H1 (cell line): ENCODE results near the gene COX19. TPM values are rescaled to one million over a fixed set of nuclear protein-coding genes. Genes with fewer than 3 reads are reported as not detected.
A peak's percentile ranks its signal among the peaks of the same experiment; 100 is the strongest.

Experiments used
- CTCF ChIA-PET: fragments of 300-600 bp; sonication (Branson Sonifier 250); formaldehyde crosslinking; loops from one replicate; lab custom pipeline; 2021; ENCODE audit not compliant: partially characterized antibody; lab: Charles Lee
- POLR2A ChIA-PET: fragments of 300-600 bp; sonication (Branson Sonifier 250); formaldehyde crosslinking; loops from one replicate; lab custom pipeline; 2021; ENCODE audit warnings: inconsistent platforms; ENCODE audit not compliant: partially characterized antibody; lab: Charles Lee
- DNase-seq, 2 experiments: peaks; one replicate each; pipeline versions ENCODE4 v3.0.0 to v3.0.0-alpha.2; 2010 to 2022; ENCODE audit warnings: low spot score in 2 of 2, low read depth in 1 of 2, mixed read lengths in 1 of 2
- FAIRE-seq: peaks from 2 replicates; lab custom pipeline; 2011; peaks lifted over from hg19 to GRCh38; lab: Jason Lieb, UNC
- H2AFZ ChIP-seq: 2 replicates; pipeline ENCODE4 v1.8.1; 2012; ENCODE audit warnings: low read length, inconsistent platforms
- H2AK5ac ChIP-seq: 2 replicates; pipeline ENCODE4 v1.6.1; 2013; ENCODE audit warnings: low read depth, low read length
- H2BK120ac ChIP-seq: replicated peaks from 2 replicates; pipeline ENCODE3; 2013; ENCODE audit warnings: low read depth, low read length, inconsistent platforms
- H2BK12ac ChIP-seq: 2 replicates; pipeline ENCODE4 v1.6.1; 2013; ENCODE audit warnings: low read depth, low read length
- H2BK15ac ChIP-seq: 2 replicates; pipeline ENCODE4 v1.6.1; 2013; ENCODE audit warnings: low read length
- H2BK20ac ChIP-seq: 2 replicates; pipeline ENCODE4 v1.6.1; 2013; ENCODE audit warnings: low read length
- H2BK5ac ChIP-seq: 2 replicates; pipeline ENCODE4 v1.6.1; 2013; ENCODE audit warnings: low read depth, low read length
- H3K14ac ChIP-seq: 2 replicates; pipeline ENCODE4 v1.6.1; 2013; ENCODE audit warnings: inconsistent platforms; ENCODE audit not compliant: insufficient read length
- H3K18ac ChIP-seq: 2 replicates; pipeline ENCODE4 v1.6.1; 2013; ENCODE audit warnings: low read length; ENCODE audit errors: extremely low read depth
- H3K23ac ChIP-seq: 2 replicates; pipeline ENCODE4 v1.6.1; 2013; ENCODE audit warnings: inconsistent platforms; ENCODE audit not compliant: insufficient read length
- H3K23me2 ChIP-seq: 2 replicates; pipeline ENCODE4 v1.6.1; 2013; ENCODE audit warnings: low read depth, low read length
- H3K27ac ChIP-seq: 2 replicates; pipeline ENCODE4 v1.6.1; 2011; ENCODE audit warnings: low read depth, low read length, inconsistent platforms
- H3K27me3 ChIP-seq, 4 experiments: replicated peaks in 1 of 4; 1 replicate in 1 of 4; 2 replicates in 3 of 4; pipeline versions ENCODE4 v1.6.1 to v1.8.1; 2011 to 2013; ENCODE audit warnings: low read length in 3 of 4, mild to moderate bottlenecking in 3 of 4, inconsistent platforms in 2 of 4, mixed read lengths in 2 of 4, moderate library complexity in 1 of 4; ENCODE audit not compliant: control insufficient read depth in 3 of 4, insufficient read depth in 3 of 4; ENCODE audit errors: extremely low read depth in 1 of 4
- H3K36me3 ChIP-seq, 4 experiments: 2 replicates each; pipeline versions ENCODE4 v1.6.1 to v1.8.1; 2011 to 2013; ENCODE audit warnings: mild to moderate bottlenecking in 4 of 4, low read length in 3 of 4, moderate library complexity in 2 of 4, control low read depth in 1 of 4, inconsistent platforms in 1 of 4; ENCODE audit not compliant: insufficient read depth in 4 of 4, control insufficient read depth in 2 of 4
- H3K4ac ChIP-seq: replicated peaks from 2 replicates; pipeline ENCODE3; 2013; ENCODE audit warnings: low read length, low read depth, mixed read lengths, inconsistent platforms; ENCODE audit not compliant: insufficient read length
- H3K4me1 ChIP-seq, 4 experiments: replicated peaks in 1 of 4; 1 replicate in 1 of 4; 2 replicates in 3 of 4; pipeline versions ENCODE4 v1.6.1 to v1.8.1; 2011 to 2013; ENCODE audit warnings: low read length in 3 of 4, inconsistent platforms in 2 of 4, mixed read lengths in 1 of 4; ENCODE audit not compliant: insufficient read depth in 4 of 4, control insufficient read depth in 3 of 4
- H3K4me2 ChIP-seq, 2 experiments: 2 replicates each; pipeline versions ENCODE4 v1.6.1 to v1.8.1; 2011 to 2013; ENCODE audit warnings: low read depth in 2 of 2, low read length in 2 of 2, control low read depth in 1 of 2, inconsistent platforms in 1 of 2, mild to moderate bottlenecking in 1 of 2; ENCODE audit not compliant: insufficient read depth in 1 of 2
- H3K4me3 ChIP-seq, 4 experiments: fragments of 200-600, 300-600 bp in 1 of 4; sonication (generic), shearing (Covaris generic), sonication (Bioruptor Twin) in 1 of 4; 2 replicates each; pipeline versions ENCODE4 v1.5.1 to v1.8.1; 2011 to 2016; ENCODE audit warnings: low read length in 4 of 4, low read depth in 3 of 4, control low read depth in 2 of 4, inconsistent platforms in 2 of 4, mild to moderate bottlenecking in 2 of 4, mixed read lengths in 1 of 4, moderate library complexity in 1 of 4; ENCODE audit not compliant: insufficient read depth in 2 of 4; ENCODE audit errors: extremely low read depth in 1 of 4
- H3K56ac ChIP-seq: replicated peaks from 2 replicates; pipeline ENCODE3; 2013; ENCODE audit warnings: low read depth, mild to moderate bottlenecking, mixed read lengths, low read length, inconsistent platforms; ENCODE audit not compliant: insufficient read length
- H3K79me1 ChIP-seq: 2 replicates; pipeline ENCODE4 v1.6.1; 2013; ENCODE audit warnings: low read depth, low read length, control low read depth
- H3K79me2 ChIP-seq, 2 experiments: 2 replicates each; pipeline versions ENCODE4 v1.6.1 to v1.8.1; 2012 to 2013; ENCODE audit warnings: low read length in 2 of 2, mild to moderate bottlenecking in 2 of 2, inconsistent platforms in 1 of 2; ENCODE audit not compliant: insufficient read depth in 2 of 2, control insufficient read depth in 1 of 2
- H3K9ac ChIP-seq, 4 experiments: replicated peaks in 1 of 4; 1 replicate in 1 of 4; 2 replicates in 3 of 4; pipeline versions ENCODE4 v1.6.1 to v1.8.1; 2011 to 2013; ENCODE audit warnings: low read depth in 3 of 4, low read length in 3 of 4, control low read depth in 2 of 4, mild to moderate bottlenecking in 2 of 4, moderate library complexity in 2 of 4, inconsistent platforms in 1 of 4; ENCODE audit errors: extremely low read depth in 1 of 4
- H3K9me3 ChIP-seq, 2 experiments: 2 replicates each; pipeline versions ENCODE4 v1.6.1 to v1.8.1; 2012 to 2013; ENCODE audit warnings: mild to moderate bottlenecking in 2 of 2, moderate library complexity in 2 of 2, control low read depth in 1 of 2, inconsistent platforms in 1 of 2, low read depth in 1 of 2, low read length in 1 of 2, mixed read lengths in 1 of 2; ENCODE audit not compliant: insufficient read depth in 2 of 2
- H4K20me1 ChIP-seq, 2 experiments: replicated peaks in 1 of 2; 2 replicates each; pipeline versions ENCODE3 to v1.8.1; 2011 to 2013; ENCODE audit warnings: inconsistent platforms in 2 of 2, low read length in 2 of 2, mild to moderate bottlenecking in 1 of 2; ENCODE audit not compliant: insufficient read depth in 2 of 2, control insufficient read depth in 1 of 2
- H4K5ac ChIP-seq: 2 replicates; pipeline ENCODE4 v1.6.1; 2013; ENCODE audit warnings: low read length, low read depth, mixed read lengths, inconsistent platforms; ENCODE audit not compliant: insufficient read length
- H4K8ac ChIP-seq: 2 replicates; pipeline ENCODE4 v1.8.0; 2013; ENCODE audit warnings: mild to moderate bottlenecking, moderate library complexity, low read length, inconsistent platforms; ENCODE audit not compliant: insufficient read depth; ENCODE audit errors: extremely low read depth
- H4K91ac ChIP-seq: replicated peaks from 2 replicates; pipeline ENCODE3; 2013; ENCODE audit warnings: low read length, mixed read lengths, inconsistent platforms; ENCODE audit not compliant: insufficient read length
- RAD21 ChIP-seq, 2 experiments: IDR thresholded peaks in 1 of 2; conservative IDR thresholded peaks in 1 of 2; 2 replicates each; pipeline ENCODE4 v1.6.1; 2011; ENCODE audit warnings: low read depth in 2 of 2, low read length in 2 of 2, improper control_type of control experiment in 1 of 2, inconsistent platforms in 1 of 2, mild to moderate bottlenecking in 1 of 2, moderate library complexity in 1 of 2
- TAF1 ChIP-seq: IDR thresholded peaks from 2 replicates; pipeline ENCODE4 v1.6.1; 2011; ENCODE audit warnings: mild to moderate bottlenecking, low read depth, low read length
- WGBS, 2 experiments: shearing (Covaris generic) in 1 of 2; methylation state at CpG; one replicate each; pipeline versions ENCODE4 v1.1.6 to v1.1.7; 2013 to 2015; ENCODE audit warnings: low lambda C conversion rate in 2 of 2, mixed read lengths in 2 of 2, inconsistent platforms in 1 of 2, low coverage in 1 of 2, missing lambda C conversion rate in 1 of 2; ENCODE audit not compliant: insufficient replicate concordance in 2 of 2, insufficient coverage in 1 of 2, insufficient read length in 1 of 2; ENCODE audit errors: extremely low coverage in 1 of 2, missing lambda C conversion rate in 1 of 2; 5-methylcytosine and 5-hydroxymethylcytosine counted together
- polyA plus RNA-seq, 7 experiments: library from polyadenylated mRNA; depleted of rRNA in 3 of 7; stranded (reverse) in 5 of 7; unstranded in 2 of 7; fragments of >200 nt in 5 of 7; fragments of 200-250 nt in 2 of 7; gene quantifications; 1 replicate in 5 of 7; 2 replicates in 1 of 7; 4 replicates in 1 of 7; pipeline versions ENCODE4 v1.2.1 to v1.2.3, GENCODE V29; 2011 to 2013; ENCODE audit warnings: missing spikeins in 2 of 7, mixed read lengths in 2 of 7
- total RNA-seq: library from RNA; stranded (reverse); fragmentation: NEBNext Ultra II Directional; extraction: Animal tissue kit (Norgen Biotek cat#: 25700); gene quantifications from 2 replicates; pipeline ENCODE4 v1.2.1, GENCODE V29; 2021
- TF ChIP-seq, protein P1 (sequence below), 3 experiments: IDR thresholded peaks; 1 replicate in 2 of 3; 2 replicates in 1 of 3; pipeline versions ENCODE4 v1.5.1 to v1.6.1; 2011; ENCODE audit warnings: low read length in 3 of 3, mild to moderate bottlenecking in 3 of 3, inconsistent platforms in 2 of 3, low read depth in 1 of 3, moderate library complexity in 1 of 3; ENCODE audit not compliant: insufficient read depth in 1 of 3; ENCODE audit errors: control extremely low read depth in 1 of 3

Gene COX19
- total and polyA plus RNA-seq, 2 of the 8 experiments (the other 6 are each of a cell fraction or from before 2014, with no cell fraction given): 3.9 to 7.9 TPM

GRCh38 chr7:954330-955238 lies 20.8 kb downstream of the COX19 start, which contains the start of gene ADAP1:
TSS of gene ADAP1 (minus strand) at chr7:954680. CDS start at chr7:954477, 203 bp downstream.
- CTCF ChIA-PET: interaction anchor here (1.0 to 4.6 kb wide), 3 partner anchors 12 to 45 kb away, joined by 3 to 37 read pairs (median 36); no protein-coding TSS in a partner anchor
- Histone ChIP-seq H3K27ac (no peak within 1 kb of the TSS), H3K4me1 (peaks cover 0 to 12% (median 6%) of the 10 kb centered on the region in 4 experiments; a peak in 5 of 7 replicates), H3K23ac (no peak within 1 kb of the TSS), H3K4ac (no peak within 1 kb of the TSS), H2BK15ac (no peak within 1 kb of the TSS), H3K18ac (no peak within 1 kb of the TSS), H3K4me2 (peak within 1 kb of the TSS; percentile 56 to 76; a peak in 3 of 4 replicates), H2BK120ac (no peak within 1 kb of the TSS), H4K91ac (no peak within 1 kb of the TSS), H3K23me2 (peaks cover 4% of the 10 kb centered on the region; the same call in 1 of the 2 replicates), H4K8ac (peak within 1 kb of the TSS; percentile 11; the same call in 1 of the 2 replicates), H3K27me3 (peaks cover 2 to 26% (median 19%) of the 10 kb centered on the region in 4 experiments; a peak in 6 of 7 replicates), H2BK5ac (no peak within 1 kb of the TSS; the same call in 1 of the 2 replicates), H3K14ac (no peak within 1 kb of the TSS), H3K4me3 (peak within 1 kb of the TSS; percentile 27 to 62 (median 46)), H2BK12ac (no peak within 1 kb of the TSS), H2AFZ (no peak within 1 kb of the TSS), H3K9ac (no peak within 1 kb of the TSS), H3K79me2 (no peaks in the 10 kb centered on the region), H4K5ac (no peak within 1 kb of the TSS), H3K79me1 (no peaks in the 10 kb centered on the region), H2BK20ac (no peak within 1 kb of the TSS), H3K56ac (no peak within 1 kb of the TSS), H4K20me1 (no peaks in the 10 kb centered on the region), H3K9me3 (peaks cover 0 to 3% of the 10 kb centered on the region in 2 experiments; a peak in 1 of 4 replicates), H3K36me3 (no peaks in the 10 kb centered on the region), H2AK5ac (no peak within 1 kb of the TSS)
- WGBS, 2 experiments: 49% methylated on average over 16 of the region's 115 CpGs; no CpG with 5 or more reads in 1 of the 2 experiments
- DNase-seq: no peak
- POLR2A ChIA-PET: interaction anchor here (1.0 to 1.4 kb wide), 2 partner anchors 12 to 19 kb away, joined by 3 read pairs; no protein-coding TSS in a partner anchor
- TF ChIP-seq TAF1 (no peak), RAD21 (IDR thresholded peaks at IDR 0.05 in 1 of 2, conservative IDR thresholded peaks at IDR 0.05 in 1 of 2; ENCODE audit: low read depth in 2 of 2, low read length in 2 of 2) (peak in 1 of 2 experiments; percentile 51; a peak in 2 of 4 replicates)
- TF ChIP-seq, protein P1, sequence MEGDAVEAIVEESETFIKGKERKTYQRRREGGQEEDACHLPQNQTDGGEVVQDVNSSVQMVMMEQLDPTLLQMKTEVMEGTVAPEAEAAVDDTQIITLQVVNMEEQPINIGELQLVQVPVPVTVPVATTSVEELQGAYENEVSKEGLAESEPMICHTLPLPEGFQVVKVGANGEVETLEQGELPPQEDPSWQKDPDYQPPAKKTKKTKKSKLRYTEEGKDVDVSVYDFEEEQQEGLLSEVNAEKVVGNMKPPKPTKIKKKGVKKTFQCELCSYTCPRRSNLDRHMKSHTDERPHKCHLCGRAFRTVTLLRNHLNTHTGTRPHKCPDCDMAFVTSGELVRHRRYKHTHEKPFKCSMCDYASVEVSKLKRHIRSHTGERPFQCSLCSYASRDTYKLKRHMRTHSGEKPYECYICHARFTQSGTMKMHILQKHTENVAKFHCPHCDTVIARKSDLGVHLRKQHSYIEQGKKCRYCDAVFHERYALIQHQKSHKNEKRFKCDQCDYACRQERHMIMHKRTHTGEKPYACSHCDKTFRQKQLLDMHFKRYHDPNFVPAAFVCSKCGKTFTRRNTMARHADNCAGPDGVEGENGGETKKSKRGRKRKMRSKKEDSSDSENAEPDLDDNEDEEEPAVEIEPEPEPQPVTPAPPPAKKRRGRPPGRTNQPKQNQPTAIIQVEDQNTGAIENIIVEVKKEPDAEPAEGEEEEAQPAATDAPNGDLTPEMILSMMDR (IDR thresholded peaks at IDR 0.05; ENCODE audit: control extremely low read depth in 1 of 3, insufficient read depth in 1 of 3, low read depth in 1 of 3, low read length in 3 of 3): peak in 1 of 3 experiments; percentile 12; a peak in 1 of 4 replicates
- FAIRE-seq: no peak
